Esophagus squamous epithelium (tissue), 5 donors: ENCODE data around the gene ROS1. TPM values are rescaled to one million over a fixed set of nuclear protein-coding genes. Genes with fewer than 3 reads are reported as not detected.

ENCODE experiments used
- DNase-seq: peaks from one replicate; lab custom pipeline; 2025; lab: John Stamatoyannopoulos, UW
- H3K27ac ChIP-seq, 4 donors: fragments of 200-600 bp; sonication (generic); one replicate each; pipeline ENCODE4 v1.5.1; 2016 to 2019; ENCODE audit warnings: mild to moderate bottlenecking in 1 of 4
- H3K27me3 ChIP-seq, 4 donors: fragments of 200-600 bp; sonication (generic); 1 replicate in 3 of 4; 2 replicates in 1 of 4; pipeline versions ENCODE4 v1.5.1 to v1.6.0; 2017 to 2021; ENCODE audit warnings: antibody characterized with exemption in 1 of 4
- H3K36me3 ChIP-seq, 3 donors: fragments of 200-600 bp; sonication (generic); one replicate each; pipeline ENCODE4 v1.5.1; 2016 to 2019
- H3K4me1 ChIP-seq, 3 donors: fragments of 200-600 bp; sonication (generic); one replicate each; pipeline ENCODE4 v1.5.1; 2017 to 2019
- H3K4me3 ChIP-seq, 4 donors: fragments of 200-600 bp; sonication (generic); 1 replicate in 3 of 4; 2 replicates in 1 of 4; pipeline ENCODE4 v1.5.1; 2016 to 2019; ENCODE audit warnings: mild to moderate bottlenecking in 2 of 4, moderate library complexity in 1 of 4
- H3K9me3 ChIP-seq, 3 donors: fragments of 200-600 bp; sonication (generic); one replicate each; pipeline ENCODE4 v1.5.1; 2016 to 2019
- POLR2A ChIP-seq, 4 donors: fragments of 450-650 bp; IDR thresholded peaks; one replicate each; pipeline ENCODE4 v1.6.1; 2017; ENCODE audit warnings: antibody characterized with exemption in 4 of 4, mild to moderate bottlenecking in 4 of 4, moderate library complexity in 3 of 4
- WGBS, 2 donors: methylation state at CpG; one replicate each; pipeline ENCODE4 v1.1.5; 2018; 5-methylcytosine and 5-hydroxymethylcytosine counted together
- intact Hi-C: fragments of 100-400 bp; cut with DNase I; formaldehyde crosslinking; loops from one replicate; pipeline ENCODE4 v1.15.0; 2022
- total RNA-seq, 4 donors: library from RNA; depleted of rRNA; stranded (reverse); fragments of >200 nt; gene quantifications; one replicate each; pipeline ENCODE4 v1.1.0, GENCODE V29; 2016
- TF ChIP-seq, protein P1 (sequence below), 6 experiments: fragments of 450-650 bp in 4 of 6; fragments of 200-600 bp in 2 of 6; sonication (generic) in 2 of 6; IDR thresholded peaks; one replicate each; pipeline ENCODE4 v1.5.1; 2016 to 2019; ENCODE audit warnings: antibody characterized with exemption in 6 of 6, mild to moderate bottlenecking in 4 of 6, moderate library complexity in 4 of 6
- donor health status: DM: yes; HTN: yes; CAD: no.

ROS1 gene
- total RNA-seq, 4 donors from 2014 or later, result not detected

DNA sequence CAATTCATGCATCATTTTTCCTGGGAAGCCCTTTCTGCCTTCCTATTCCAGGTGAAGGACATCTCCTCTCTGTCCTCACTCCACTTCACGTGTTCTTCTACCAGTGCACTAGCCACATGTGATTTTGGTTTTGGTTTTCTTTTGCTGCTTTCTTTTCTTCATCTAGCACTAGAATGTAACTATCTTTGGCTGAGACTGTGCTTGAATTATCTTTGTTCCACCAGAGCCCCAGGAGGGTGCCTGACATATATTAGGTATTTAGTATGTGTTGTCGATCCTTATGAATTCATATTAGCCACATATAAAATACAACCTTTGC is 80.5 kb downstream of the ROS1 start:
- intact Hi-C loops, result no loop called here
- H3K36me3 ChIP-seq, result no peaks in the 10 kb centered on the region
- no peaks in the 10 kb centered on the region for H3K9me3 ChIP-seq
- H3K4me3 ChIP-seq, result no peak overlapping the region
- no peak for DNase-seq
- H3K27me3 ChIP-seq, result peaks cover 0 to 8% (median 0%) of the 10 kb centered on the region in 4 donors
- no peak overlapping the region for H3K27ac ChIP-seq
- no peaks in the 10 kb centered on the region for H3K4me1 ChIP-seq
- 69 to 84% methylated on average over 2 of the region's 2 CpGs for WGBS, 2 donors
- TF ChIP-seq POLR2A (IDR thresholded peaks at IDR 0.05), result no peak
- TF ChIP-seq, protein P1, sequence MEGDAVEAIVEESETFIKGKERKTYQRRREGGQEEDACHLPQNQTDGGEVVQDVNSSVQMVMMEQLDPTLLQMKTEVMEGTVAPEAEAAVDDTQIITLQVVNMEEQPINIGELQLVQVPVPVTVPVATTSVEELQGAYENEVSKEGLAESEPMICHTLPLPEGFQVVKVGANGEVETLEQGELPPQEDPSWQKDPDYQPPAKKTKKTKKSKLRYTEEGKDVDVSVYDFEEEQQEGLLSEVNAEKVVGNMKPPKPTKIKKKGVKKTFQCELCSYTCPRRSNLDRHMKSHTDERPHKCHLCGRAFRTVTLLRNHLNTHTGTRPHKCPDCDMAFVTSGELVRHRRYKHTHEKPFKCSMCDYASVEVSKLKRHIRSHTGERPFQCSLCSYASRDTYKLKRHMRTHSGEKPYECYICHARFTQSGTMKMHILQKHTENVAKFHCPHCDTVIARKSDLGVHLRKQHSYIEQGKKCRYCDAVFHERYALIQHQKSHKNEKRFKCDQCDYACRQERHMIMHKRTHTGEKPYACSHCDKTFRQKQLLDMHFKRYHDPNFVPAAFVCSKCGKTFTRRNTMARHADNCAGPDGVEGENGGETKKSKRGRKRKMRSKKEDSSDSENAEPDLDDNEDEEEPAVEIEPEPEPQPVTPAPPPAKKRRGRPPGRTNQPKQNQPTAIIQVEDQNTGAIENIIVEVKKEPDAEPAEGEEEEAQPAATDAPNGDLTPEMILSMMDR (IDR thresholded peaks at IDR 0.05), result no peak

DNA sequence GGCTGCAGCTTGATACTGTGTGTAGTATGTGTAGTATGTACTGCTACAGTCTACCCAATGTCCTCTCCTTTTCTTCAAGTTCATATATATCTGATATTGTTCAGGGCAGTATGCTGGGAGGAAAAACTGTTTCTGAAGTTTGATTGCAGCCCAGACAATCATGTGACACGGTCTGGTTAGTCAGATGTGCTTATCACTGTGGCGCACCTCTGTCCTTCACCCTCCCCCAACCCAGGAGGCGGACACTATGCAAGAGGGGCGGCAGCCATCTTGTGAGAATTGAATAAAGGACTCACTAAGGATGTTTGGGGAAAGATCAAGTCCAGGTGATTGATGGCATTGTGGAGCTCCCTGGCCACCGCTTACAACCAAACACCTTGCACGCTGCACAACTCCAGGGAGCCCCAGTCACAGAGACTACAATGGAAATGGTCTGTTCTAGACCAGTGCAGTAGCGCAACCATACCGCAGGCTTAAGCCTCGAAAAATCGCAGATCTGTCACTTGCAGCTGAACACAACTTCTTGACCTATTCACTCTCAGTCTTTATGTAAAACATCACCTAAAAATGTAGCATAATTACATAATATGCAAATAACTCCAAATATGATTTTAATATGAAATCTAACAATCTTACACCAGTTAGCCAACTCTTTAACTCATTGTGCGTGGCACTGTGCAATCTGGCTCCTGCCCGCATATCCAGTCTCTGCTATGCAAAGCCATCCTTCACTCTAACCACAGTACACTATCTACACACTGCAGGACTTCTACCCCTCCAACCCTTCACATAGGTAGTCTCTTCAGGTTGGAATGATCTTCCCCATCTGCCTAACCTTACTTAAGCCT is 81.1 kb downstream of the ROS1 start:
- Histone ChIP-seq H3K9me3 (no peaks in the 10 kb centered on the region), H3K4me1 (no peaks in the 10 kb centered on the region), H3K27ac (no peak overlapping the region), H3K36me3 (no peaks in the 10 kb centered on the region), H3K4me3 (no peak overlapping the region), H3K27me3 (peaks cover 0 to 8% (median 0%) of the 10 kb centered on the region in 4 donors)
- 75 to 77% methylated on average over 10 to 12 of the region's 12 CpGs for WGBS, 2 donors
- TF ChIP-seq, protein P1 (IDR thresholded peaks at IDR 0.05), result no peak
- no peak for TF ChIP-seq POLR2A (IDR thresholded peaks at IDR 0.05)
- intact Hi-C loops, result no loop called here
- DNase-seq, result no peak

DNA sequence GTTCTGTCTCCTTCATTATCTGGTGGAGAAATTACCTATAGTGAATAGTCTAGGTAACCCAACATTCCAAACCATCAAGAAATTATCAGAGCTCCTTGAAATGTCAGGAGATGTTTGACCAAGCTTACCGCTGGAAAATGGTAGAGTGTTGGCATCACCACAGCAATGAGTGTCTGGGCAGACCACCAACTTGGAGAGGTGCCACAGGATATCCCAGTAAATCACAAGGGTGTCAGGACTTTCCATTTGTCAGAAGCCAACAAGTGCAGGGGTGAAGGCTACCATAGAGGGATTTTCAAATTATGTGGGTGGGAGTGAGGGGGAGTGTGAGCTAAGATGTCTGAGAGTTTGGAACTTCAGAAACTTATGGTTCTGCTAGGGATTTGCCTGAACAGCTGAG is 87.2 kb downstream of the ROS1 start:
- Histone ChIP-seq H3K27me3 (no peaks in the 10 kb centered on the region), H3K27ac (no peak overlapping the region), H3K36me3 (no peaks in the 10 kb centered on the region), H3K4me1 (no peaks in the 10 kb centered on the region), H3K9me3 (no peaks in the 10 kb centered on the region), H3K4me3 (no peak overlapping the region)
- WGBS, 2 donors, result 18 to 40% methylated on average over 1 of the region's 1 CpG
- no peak for TF ChIP-seq POLR2A (IDR thresholded peaks at IDR 0.05)
- TF ChIP-seq, protein P1 (IDR thresholded peaks at IDR 0.05), result no peak
- DNase-seq, result no peak
- intact Hi-C loops, result no loop called here

DNA sequence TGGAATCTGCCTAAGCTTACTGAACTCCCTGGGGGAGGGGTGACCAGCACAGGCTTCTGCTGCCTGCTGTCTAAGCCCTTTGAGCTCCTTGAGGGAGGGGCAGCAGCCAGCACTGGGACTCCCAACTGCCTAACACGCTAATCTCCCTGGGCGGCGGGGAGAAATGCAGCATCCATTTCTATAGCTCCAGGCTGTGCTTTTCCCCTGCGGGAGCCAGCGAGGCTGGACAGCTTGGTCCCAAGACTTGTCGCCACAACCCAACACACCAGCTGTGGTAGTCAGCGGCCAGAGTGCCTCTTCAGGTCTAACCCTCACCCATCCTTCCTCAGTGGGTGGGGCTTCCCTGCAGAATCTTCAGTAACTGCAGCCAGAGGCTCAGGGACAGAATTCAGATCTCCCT is 95.8 kb downstream of the ROS1 start:
- TF ChIP-seq, protein P1 (IDR thresholded peaks at IDR 0.05), result no peak
- TF ChIP-seq POLR2A (IDR thresholded peaks at IDR 0.05), result no peak
- 78 to 93% methylated on average over 3 to 7 of the region's 7 CpGs for WGBS, 2 donors

DNA sequence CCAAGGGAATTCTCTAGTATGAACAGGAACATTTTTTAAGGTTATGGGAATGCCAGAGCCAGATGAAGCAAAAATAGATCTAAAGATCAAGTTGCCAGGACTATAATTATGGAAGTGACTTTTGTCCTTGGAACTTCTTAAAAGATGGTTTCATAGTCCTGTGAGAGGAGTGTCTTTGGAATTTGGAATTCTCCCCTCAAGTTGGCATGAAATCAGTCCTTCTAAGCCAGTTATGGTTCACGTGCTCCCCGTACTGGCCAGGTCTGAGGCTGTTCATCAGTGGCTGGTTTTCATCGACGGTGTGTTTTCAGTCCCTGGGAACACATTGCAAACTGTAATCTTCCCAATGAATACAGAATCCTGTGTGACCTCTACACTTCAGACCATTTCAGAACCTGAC is 97.2 kb downstream of the ROS1 start:
- H3K9me3 ChIP-seq, result no peaks in the 10 kb centered on the region
- no peaks in the 10 kb centered on the region for H3K36me3 ChIP-seq
- H3K4me3 ChIP-seq, result no peak overlapping the region
- no peak overlapping the region for H3K27ac ChIP-seq
- TF ChIP-seq, protein P1 (IDR thresholded peaks at IDR 0.05), result no peak
- TF ChIP-seq POLR2A (IDR thresholded peaks at IDR 0.05), result no peak
- 80 to 86% methylated on average over 4 of the region's 4 CpGs for WGBS, 2 donors
- intact Hi-C loops, result no loop called here
- H3K27me3 ChIP-seq, result no peaks in the 10 kb centered on the region
- no peaks in the 10 kb centered on the region for H3K4me1 ChIP-seq
- no peak for DNase-seq

More for the DNA sequence above, 95.8 kb downstream of the ROS1 start:
- no peaks in the 10 kb centered on the region for H3K9me3 ChIP-seq
- no peaks in the 10 kb centered on the region for H3K4me1 ChIP-seq
- H3K27ac ChIP-seq, result no peak overlapping the region
- no peak for DNase-seq
- intact Hi-C loops, result no loop called here
- no peaks in the 10 kb centered on the region for H3K36me3 ChIP-seq
- H3K4me3 ChIP-seq, result no peak overlapping the region
- no peaks in the 10 kb centered on the region for H3K27me3 ChIP-seq
